AG20443 (cell line): ENCODE measurements around the gene AGBL4.

Experiments used
- DNase-seq: peaks from one replicate; pipeline ENCODE4 v3.0.0; 2012; ENCODE audit warnings: low spot score, mixed read lengths

The AGBL4 gene

DNA sequence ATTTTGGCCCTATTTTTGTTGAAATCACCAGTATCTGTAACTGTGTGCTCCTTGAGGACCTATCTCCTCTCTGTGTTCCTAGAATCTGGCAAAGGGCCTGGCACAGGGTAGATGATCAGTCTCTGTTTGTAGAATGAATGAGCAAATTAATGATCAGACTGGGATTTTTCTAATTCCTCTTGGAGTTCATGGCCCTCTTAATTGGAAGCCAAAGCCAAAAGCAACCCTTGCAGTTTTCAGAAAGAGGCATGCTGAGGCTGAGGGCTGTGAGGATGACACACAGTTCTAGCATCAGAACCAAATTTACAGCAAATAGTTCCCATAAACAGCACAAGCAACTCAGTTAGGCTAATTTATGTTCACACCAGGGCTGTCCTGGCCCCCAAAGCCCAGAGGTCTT, 1136.0 kb downstream of the AGBL4 start:
- DNase-seq, result peak; percentile 16

DNA sequence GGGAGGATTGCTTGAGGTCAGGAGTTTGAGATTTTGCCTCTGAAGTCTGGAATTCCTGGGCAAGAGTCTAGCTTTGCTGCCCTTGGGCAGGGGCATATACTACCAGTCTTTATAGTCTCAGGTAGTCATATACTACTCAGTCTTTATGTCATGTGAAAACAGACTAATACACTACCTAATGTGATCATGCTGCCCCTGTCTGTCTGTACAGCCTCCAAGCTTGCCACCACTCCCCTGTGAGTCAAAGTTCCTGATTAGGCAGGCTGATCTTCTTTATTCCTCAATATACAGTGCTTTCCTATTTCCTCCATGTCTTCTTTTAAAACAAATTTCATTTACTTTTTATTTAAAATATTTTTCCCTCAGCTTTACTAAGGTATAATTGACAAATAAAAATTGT, 1141.7 kb downstream of the AGBL4 start:
- no peak for DNase-seq

DNA sequence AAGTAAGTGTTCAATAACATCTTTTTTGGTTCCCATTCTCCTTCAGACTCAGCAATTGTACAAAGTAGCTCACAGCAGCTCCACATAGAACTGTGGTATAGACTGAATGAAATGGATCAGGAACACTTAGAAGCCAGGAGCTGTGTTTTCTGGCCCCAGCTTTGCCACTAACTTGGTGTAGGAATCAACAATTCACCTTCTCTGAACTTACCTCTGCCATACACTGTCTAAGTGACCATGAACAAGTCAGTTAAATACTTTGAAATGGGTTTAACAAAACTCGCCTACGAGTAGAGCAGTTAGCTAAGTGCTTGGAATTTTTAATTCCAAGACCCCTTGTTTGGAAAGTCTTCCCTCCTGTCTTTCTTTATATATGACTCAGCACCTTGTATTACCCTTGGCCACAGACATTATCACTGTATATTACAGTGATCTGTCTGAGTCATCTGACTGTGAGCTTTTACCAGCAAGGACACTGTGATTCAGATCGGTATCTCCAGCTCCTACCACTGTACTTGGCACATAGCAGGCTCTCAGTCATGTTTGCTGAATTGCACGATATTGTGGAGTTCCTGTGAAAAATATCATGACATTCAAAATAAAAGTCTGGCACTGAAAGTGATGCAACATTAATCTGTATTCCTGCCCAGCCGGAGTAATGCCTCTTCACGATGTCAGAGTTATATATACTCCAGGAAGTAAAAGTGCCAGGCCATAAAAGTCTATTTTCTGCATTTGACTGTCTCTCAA, 1145.4 kb downstream of the AGBL4 start:
- peak; percentile 77 for DNase-seq

DNA sequence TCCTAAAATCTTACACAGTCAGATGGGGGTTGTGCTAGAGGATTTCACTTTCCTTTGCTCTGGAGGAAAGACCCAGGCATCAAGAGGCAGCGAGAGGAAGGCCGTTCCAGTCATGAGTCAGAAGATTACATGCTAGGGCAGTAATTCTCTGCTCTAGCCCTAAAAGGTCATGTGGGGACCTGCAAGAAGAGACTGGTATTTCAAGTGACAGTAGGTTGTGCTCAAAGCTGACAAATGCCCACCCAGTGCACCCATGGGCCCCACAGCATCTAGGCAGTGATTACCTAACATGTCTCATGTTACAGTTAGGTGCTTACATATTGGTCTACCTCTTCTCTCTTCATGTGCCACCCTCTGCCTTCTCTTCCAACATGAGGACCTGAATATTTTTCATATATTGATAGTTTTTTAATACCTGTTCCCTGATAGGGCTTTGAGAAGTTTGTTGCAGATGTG, 1147.4 kb downstream of the AGBL4 start:
- peak; percentile 50 for DNase-seq

DNA sequence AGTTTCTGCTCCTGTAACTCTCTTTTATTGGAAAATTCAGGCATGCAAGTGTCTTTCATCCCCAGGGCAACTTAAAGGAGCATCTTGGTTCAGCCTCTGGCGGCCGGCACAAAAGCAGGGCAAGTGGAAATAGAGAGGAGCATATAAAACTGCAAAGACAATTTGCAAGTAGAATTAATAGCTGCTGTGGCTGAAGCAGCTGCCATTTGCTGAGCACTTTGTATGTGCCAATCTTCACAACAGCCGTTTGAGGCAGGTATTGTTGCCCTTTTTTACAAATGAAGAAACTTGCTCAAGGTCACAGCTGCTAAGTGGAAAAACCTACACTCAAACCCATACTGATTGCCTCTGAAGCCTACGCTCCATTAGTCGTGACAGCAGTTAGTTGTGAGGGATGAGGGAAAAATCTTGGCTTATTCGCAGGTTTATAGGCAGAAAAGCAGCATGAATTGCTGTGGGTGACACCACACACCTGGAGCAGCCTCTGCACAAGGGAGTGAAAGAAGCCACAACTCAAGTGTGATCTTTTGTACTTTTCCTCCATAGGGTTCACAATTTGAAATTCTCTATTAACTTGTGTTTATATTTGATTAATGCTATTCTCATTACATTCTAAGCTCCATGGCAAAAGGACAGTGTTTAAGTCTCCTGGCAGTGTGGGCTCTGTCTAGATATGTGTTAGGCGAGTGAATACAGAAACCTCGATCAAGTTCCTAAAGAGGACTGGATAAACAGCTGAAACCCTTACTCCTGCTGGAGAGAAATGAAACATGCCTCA, 1148.0 kb downstream of the AGBL4 start:
- no peak for DNase-seq

DNA sequence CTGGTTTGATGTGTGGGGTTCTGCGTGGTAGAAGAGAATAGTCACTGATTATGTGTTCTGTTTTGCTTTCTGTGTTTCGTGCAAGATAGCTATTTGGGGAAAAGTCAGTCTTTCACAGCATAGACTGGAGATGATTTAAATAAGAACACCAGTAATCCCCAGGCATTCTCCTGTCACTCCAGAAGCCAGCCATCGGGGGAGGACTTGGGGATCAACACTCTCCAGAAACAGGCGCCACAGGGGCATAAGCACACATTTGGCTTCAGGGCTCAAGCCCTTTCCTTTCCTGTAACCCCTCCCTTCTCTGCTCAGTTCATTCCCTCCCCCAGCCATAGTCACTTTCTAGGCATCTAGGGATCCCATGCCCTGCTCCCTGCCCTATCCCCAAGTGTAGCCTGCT, 1149.8 kb downstream of the AGBL4 start:
- DNase-seq, result no peak

DNA sequence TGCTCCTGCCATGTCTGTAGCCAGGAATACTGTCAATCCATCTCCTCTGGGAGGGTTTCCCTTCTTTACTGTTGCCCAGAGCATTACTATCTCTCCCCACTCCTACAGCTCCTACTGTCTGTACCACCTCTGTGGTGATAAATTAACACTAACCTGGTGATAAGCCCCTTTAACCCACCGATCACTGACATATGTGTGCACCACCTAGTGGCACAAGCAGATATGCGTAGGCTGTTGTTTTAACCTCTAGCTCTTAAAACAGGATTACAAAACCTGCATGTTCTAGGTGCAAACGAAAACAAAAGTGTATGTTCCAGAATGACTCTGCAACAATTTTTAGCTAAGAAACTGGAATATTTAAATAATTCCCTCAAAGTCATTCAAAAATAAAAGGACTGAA, 1153.2 kb downstream of the AGBL4 start:
- no peak for DNase-seq

DNA sequence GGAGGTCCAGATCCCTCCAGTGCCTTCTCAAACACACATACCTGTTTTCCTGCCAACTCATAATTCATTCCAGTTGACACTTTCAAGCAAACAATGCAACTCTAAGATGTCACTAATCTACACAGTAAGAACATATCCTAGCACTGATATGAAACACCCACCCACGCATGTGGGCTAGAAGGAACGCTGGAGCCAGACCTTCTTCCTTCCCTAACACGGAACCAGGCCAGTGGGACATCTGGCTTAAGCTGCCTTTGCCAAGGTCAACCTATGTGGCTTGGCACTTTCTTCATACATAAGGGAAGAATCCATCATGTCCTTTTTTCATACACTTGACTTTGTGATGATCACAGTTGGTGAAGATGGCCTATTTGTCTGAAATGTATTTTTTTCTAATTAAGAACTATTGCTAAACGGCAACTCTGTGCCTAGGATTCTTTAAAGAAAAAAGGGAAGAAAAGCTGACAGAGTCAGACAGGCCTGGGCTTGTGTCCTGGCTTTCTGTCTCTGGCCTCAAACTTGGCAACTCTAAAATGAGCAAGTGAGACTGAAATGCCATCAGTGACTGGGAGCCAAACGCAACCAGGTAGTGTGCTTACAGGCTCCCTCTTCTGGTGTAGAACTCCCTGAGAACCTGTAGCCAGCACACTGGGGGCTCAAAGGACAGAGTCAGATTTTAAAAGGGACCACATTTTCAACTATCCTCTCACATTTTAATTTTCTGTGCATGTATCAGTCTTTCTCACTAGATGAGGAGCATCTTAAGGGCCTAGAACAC, 1154.4 kb downstream of the AGBL4 start:
- peak; percentile 30 for DNase-seq

DNA sequence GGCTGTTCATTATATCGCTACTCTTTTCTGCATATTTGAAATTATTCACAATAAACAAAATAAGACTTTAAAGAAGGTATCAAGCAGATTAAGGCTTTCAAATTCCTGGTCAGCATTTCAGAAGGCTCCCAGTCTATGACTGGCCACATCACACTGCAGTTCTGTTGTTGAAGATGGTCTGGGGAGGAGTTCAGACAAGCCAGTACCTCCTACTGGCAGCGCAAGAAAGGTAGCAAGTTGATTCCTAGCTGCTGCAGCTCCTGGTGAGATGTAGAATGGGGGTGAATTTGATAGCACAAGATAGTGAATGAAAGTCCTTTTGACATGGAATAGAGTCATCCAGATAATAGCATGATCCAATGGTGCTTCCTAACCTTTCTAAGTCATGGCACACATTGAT, 1158.8 kb downstream of the AGBL4 start:
- no peak for DNase-seq

DNA sequence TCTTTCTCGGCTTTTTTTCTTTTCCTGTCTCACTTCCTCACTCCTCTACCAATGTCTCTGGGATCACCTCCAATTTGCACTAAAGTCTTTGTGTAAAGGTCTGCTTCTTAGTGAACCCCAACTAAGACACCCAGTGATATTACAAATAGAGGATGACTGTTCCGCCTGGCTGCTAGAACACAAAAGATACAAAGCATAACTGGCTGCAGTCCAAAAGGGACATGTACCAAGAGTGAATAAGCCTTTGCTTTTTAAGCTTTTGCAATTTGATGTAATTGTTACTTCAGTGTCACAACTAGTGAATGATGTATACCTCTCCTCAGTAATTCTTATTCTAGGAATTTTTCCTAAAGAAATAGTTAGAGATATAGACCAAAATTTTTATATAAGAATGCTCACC, 1164.3 kb downstream of the AGBL4 start:
- no peak for DNase-seq

DNA sequence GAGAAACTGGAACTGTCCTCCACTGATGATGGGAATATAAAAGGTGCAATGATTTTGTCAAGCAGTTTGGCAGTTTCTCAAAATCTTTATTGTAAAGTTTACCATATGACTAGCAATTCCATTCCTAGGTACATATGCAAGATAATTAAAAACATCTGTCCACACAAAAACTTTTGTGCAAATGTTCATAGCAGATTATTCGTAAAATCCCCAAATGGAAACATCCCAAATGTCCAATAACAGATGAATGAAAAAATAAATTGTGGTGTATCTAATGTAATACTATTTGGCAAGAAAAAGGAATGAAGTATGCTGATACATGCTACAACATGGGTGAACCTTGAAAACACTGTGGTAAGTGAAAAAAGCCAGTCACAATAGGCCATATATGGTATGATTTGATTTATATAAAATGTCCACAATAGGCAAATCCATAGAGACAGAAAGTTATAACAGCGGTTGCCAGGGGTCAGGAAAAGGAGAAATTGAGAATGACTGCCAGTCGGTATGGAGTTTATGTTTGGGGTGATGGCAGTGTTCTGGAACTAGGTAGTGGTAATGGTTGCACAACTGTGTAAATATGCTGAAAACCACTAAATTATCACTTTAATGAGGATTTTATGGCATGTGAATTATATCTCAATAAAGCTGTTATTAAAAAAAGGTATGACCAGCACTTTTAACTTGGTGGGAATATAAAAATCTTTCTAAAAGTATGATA, 1165.4 kb downstream of the AGBL4 start:
- DNase-seq, result no peak

DNA sequence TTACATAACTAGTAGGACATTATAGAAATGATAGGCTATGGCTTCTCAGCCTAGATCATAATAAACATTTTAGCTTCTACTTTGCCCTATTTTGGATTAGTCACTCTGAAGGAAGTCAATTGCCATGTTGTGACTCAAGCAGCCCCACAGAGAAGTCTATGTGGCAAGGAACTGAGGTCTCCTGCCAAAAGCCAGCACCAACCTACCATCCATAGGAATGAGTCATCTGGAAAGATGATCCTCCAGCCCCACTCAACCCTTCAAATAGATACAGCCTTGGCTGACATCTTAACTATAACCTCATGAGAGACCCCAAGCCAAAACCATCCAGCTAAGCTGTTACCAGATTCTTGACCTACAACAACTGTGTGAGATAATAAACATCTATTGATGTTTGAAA, 1170.7 kb downstream of the AGBL4 start:
- peak; percentile 80 for DNase-seq

DNA sequence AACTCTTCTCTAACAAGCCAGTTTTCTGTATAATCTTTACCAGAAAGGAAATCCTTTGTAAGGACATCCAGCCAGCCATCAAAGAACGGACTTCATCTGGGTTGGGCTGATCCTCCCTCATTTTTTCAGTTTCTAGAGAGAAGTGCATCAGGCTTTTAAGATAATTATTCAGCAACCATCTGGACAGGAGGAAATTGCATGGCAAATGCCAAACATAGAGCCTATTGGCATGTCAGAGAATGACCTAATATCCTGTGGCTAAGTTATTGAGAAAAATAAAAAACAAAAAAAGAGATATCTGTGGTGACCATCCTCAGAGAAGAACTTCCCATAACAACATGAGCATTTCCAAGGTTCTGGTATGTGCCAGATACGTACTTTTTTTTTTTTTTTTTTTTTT, 1172.1 kb downstream of the AGBL4 start:
- DNase-seq, result peak; percentile 62

DNA sequence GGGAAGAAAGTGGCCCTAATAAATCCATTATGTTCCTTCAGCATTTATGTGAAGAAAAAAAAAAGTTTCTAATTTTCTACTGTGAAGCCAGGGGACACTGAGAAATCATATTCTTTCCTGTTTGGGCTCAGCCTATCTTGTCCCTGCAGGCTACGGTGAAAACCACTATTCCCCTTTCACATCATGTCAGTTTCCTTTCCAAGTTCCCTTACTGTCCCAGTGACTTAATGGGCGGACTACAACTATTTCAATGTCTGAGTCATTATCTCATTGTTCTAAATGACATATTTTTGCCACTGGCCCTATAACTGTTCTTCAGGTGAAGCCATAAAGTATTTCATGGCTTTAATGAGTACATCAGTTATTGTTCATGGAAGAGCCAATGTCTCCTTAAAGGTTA, 1175.7 kb downstream of the AGBL4 start:
- no peak for DNase-seq

DNA sequence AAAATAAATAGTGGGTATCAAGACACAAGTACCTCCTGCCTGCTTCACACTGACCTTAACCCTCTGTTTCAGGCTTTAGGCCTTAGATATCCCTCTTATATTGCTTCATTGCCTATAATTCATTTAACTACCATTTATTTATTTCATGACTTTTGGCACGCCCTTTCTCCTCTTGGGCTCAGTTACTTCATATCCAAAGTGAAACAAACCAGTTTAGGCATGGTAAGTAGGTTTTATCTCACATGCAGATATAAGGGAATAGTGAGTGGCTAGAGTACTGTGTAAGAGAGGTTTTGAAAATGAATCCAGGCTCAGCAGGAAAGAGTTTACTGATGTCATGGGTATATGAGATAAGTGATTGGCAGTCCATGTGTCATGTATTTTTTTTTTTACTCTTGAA, 1177.3 kb downstream of the AGBL4 start:
- no peak for DNase-seq

DNA sequence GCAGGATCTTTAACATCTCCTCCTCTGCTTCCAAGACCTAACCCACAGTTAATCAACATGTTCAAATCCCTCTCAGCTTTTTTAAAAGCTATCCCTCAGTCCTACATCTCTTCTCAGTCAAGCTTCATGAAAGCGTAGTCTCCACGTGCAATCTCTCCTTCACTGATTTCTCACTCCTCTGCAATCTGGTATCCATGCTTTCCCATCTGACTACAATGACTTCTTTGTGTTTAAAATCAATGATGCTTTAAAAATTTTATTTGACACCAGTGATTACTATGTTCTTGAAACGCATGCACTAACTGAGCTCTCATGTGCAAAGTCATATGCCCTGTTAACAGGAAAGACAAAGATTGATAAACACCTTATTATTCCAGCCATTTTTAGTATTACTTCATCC, 1179.6 kb downstream of the AGBL4 start:
- DNase-seq, result no peak

DNA sequence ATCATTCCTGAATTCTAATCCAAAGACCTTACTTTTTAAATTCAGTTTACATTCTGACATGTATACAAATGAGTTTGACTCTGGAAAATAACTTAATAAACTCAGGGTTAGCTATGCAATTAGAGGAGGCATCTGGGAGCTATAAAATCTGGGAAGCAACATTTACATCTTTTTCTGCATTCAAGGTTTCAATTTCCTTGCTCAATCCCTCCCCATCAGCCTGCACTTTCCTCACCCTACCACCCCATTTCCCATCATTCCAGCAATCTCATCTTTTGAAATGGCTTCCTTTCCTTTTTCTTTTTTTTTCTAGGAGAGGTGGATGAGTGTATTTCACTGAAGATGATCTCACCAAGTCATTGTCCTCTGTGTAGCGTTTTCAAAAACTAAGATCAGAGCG, 1181.8 kb downstream of the AGBL4 start:
- no peak for DNase-seq

DNA sequence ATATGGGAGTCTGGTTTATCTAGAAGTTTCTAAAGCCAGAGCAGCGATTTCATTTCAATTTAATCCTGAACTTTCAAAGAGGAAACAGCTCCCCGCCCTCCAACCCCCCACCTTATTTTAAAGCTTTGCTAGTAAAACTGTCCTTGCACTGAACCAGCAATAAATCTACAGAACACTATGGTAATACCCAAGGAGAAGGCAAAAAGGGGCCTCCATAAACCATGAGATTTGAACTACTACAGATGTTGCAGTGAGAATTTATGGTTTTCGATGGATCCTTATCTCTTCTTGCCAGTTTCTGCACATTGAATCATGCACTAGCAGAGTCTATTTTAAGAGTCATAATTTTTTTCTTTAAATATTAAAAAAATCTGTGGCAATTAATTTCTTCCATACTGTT, 1182.3 kb downstream of the AGBL4 start:
- no peak for DNase-seq

DNA sequence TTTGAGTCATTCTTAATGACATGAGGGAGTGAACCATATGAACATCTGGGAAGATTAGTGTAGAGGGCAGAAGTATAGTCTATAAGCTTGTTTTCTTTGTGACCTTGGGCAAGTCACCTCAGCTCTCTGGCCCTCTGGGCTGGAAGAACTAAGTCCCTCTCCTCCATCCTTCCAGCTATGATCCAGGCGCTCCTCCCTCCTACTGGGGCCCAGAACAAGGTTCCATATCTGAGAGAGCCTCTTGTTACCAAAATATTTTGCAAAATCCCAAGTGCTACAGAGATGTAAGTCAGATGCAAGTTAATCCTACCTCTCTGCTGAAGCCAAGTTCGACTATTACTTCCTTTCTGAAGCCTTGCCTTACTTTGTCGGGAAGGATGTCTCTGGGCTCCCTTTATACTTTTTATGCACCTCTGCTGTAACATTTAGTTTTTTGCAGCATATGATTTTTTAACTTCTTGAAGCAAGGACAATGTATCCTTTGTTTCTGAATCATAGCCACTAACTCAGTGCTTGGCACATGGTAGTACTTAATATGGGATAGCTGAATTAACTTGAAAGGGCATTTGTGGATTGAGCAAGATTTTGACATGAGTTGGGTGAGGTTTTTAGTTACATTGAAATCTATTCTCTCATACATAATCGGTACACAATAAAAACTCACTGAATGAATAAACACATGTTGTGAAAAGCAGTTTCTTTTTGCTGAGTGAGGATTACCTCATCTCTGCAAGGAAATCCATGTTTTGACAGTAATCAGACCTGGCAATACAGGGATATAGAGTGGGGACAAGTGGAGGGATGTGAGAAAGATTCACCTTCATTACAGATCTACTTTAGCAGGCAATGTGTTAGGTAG, 1192.4 kb downstream of the AGBL4 start:
- no peak for DNase-seq

DNA sequence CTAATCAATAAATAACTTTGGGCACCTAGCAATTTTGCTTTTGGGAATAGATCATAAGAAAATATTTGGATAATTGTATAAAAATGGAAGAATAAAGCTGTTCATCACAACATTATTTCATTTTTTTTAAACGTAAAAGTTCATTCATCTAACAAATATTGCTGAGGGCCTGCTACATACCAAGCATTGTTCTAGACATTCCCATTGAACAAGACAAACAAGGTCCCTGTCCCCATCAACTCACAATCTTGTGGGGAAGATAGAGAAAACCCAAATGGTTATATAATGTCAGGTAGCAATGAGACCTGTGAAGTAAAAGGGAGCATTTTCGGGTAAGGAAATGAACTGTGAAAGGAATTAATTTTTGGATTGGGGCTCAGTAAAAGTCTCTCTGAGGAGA, 1193.0 kb downstream of the AGBL4 start:
- DNase-seq, result no peak

DNA sequence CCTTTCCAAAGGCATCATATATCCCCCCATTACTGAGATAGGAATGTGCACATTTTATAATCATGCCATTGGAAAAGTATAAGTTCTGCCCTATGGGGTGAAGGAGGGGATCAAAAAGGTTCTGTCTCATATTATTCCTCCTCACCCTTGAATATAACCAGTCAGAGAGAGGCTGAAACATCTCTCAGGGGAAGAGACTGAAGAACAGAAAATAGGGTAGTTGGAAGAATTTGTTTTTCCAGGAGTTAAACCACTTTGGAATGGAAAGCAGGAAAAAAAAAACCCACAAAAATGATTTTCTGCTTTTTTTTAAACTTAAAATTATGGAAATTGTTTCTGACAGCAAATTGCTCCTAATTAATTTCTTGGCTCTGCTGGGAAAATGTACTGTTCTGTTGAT, 1194.3 kb downstream of the AGBL4 start:
- no peak for DNase-seq
